Neutrophil (primary cell): ENCODE data around the gene ALKBH4.
"Not testable (repeated sequence)": the region's sequence is repeated elsewhere in the genome, so short reads cannot be mapped to it uniquely, and the experiment has no call there.

Experiments used
- H3K27ac ChIP-seq: fragments of 200-600 bp; sonication (generic); 2 replicates; pipeline ENCODE4 v1.5.1; 2016; ENCODE audit warnings: mild to moderate bottlenecking, moderate library complexity
- H3K27me3 ChIP-seq: fragments of 200-600 bp; sonication (generic); 2 replicates; pipeline ENCODE4 v1.6.0; 2016; ENCODE audit warnings: mild to moderate bottlenecking
- H3K36me3 ChIP-seq: fragments of 200-600 bp; sonication (generic); 2 replicates; pipeline ENCODE4 v1.5.1; 2017
- H3K4me1 ChIP-seq, 2 experiments: fragments of 200-600 bp in 1 of 2; sonication (generic) in 1 of 2; 1 replicate in 1 of 2; 2 replicates in 1 of 2; pipeline versions ENCODE4 v1.5.1 to v1.6.1; 2013 to 2016; ENCODE audit warnings: low read depth in 1 of 2, low read length in 1 of 2, mild to moderate bottlenecking in 1 of 2, moderate library complexity in 1 of 2; ENCODE audit not compliant: control insufficient read depth in 1 of 2, insufficient read depth in 1 of 2
- H3K4me3 ChIP-seq, 2 experiments: fragments of 200-600 bp in 1 of 2; sonication (generic) in 1 of 2; 1 replicate in 1 of 2; 2 replicates in 1 of 2; pipeline ENCODE4 v1.5.1; 2013 to 2016; ENCODE audit warnings: low read depth in 1 of 2, low read length in 1 of 2, mild to moderate bottlenecking in 1 of 2, moderate library complexity in 1 of 2
- H3K9me3 ChIP-seq: fragments of 200-600 bp; sonication (generic); 2 replicates; pipeline ENCODE4 v1.5.1; 2016
- TF ChIP-seq, protein P1 (sequence below): fragments of 200-600 bp; sonication (generic); IDR thresholded peaks from 2 replicates; pipeline ENCODE4 v1.5.1; 2016; ENCODE audit warnings: antibody characterized with exemption

ALKBH4 gene

GRCh38 chr7:102464577-102465280 is at the start of gene ALKBH4, which contains the start of gene LRWD1:
Gene ALKBH4, minus strand, starts transcription at chr7:102464863. Its CDS starts 27 bp downstream, at chr7:102464836.
Gene LRWD1, plus strand, starts transcription at chr7:102464984. Its CDS starts 97 bp downstream, at chr7:102465081.
- Histone ChIP-seq H3K9me3 (no peaks in the 10 kb centered on the region), H3K4me1 (peaks cover 23 to 27% of the 10 kb centered on the region in 2 experiments), H3K36me3 (peaks cover 26% of the 10 kb centered on the region), H3K27ac (peak within 1 kb of the TSS; percentile 74), H3K27me3 (no peaks in the 10 kb centered on the region), H3K4me3 (peak within 1 kb of the TSS; percentile 82 to 99)
- TF ChIP-seq, protein P1, sequence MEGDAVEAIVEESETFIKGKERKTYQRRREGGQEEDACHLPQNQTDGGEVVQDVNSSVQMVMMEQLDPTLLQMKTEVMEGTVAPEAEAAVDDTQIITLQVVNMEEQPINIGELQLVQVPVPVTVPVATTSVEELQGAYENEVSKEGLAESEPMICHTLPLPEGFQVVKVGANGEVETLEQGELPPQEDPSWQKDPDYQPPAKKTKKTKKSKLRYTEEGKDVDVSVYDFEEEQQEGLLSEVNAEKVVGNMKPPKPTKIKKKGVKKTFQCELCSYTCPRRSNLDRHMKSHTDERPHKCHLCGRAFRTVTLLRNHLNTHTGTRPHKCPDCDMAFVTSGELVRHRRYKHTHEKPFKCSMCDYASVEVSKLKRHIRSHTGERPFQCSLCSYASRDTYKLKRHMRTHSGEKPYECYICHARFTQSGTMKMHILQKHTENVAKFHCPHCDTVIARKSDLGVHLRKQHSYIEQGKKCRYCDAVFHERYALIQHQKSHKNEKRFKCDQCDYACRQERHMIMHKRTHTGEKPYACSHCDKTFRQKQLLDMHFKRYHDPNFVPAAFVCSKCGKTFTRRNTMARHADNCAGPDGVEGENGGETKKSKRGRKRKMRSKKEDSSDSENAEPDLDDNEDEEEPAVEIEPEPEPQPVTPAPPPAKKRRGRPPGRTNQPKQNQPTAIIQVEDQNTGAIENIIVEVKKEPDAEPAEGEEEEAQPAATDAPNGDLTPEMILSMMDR = peak; percentile 71

- not testable (repeated sequence) for H3K27me3 ChIP-seq, H3K4me3 ChIP-seq, H3K36me3 ChIP-seq, H3K9me3 ChIP-seq, H3K27ac ChIP-seq, H3K4me1 ChIP-seq
Measured at GRCh38 chr7:102512642-102513221, 48.1 kb upstream of the ALKBH4 start.

DNA sequence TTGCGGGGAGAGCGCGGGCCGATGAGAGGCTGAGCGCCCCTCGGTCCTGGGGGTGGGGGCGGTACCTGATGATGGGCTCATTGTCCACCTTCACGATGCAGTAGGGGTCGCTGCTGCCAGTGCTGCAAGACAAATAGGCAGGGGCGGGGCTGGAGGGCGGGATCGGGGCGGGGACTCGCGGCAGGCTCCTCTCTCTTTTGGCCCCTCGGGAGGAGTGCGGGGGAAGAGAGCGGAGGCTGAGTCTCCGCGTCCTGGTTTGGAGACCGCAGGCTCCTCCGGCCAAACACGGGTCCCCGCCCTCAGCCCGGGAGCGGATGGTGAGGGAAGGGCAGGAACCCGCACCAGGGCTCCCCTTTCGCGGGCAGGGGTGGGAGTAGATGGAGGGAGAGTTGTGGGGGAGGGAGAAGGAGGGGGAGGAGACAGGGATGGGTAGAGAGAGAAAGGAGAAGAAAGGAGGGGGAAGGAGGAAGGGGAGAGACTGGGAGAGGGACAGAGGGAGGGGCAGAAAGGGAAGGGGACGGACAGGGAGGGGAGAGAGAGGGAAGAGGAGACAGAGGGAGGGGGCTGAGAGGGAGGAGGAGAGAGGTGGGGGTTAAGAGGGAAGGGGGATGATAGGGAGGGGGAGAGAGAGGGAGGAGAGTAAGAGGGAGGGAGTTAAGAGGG is 47.3 kb upstream of the ALKBH4 start:
- H3K4me1 ChIP-seq, H3K36me3 ChIP-seq, H3K27ac ChIP-seq, H3K9me3 ChIP-seq, H3K4me3 ChIP-seq, H3K27me3 ChIP-seq: not testable (repeated sequence)

DNA sequence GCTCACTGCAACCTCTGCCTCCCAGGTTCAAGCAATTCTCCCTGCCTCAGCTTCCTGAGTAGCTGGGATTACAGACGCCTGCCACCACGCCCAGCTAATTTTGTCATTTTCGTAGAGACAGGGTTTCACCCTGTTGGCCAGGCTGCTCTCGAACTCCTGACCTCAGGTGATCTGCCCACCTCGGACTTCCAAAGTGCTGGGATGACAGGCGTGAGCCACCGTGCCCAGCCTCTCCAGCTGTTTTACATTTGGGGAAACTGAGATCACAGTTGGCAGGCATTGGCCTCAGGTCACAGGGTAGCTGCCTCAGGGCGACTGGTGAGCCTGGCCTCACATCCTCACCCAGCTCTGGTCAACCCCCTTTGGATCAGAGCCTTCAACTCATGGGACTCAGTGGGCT is 45.9 kb upstream of the ALKBH4 start:
- not testable (repeated sequence) for H3K4me3 ChIP-seq, H3K27me3 ChIP-seq, H3K27ac ChIP-seq, H3K4me1 ChIP-seq, H3K36me3 ChIP-seq, H3K9me3 ChIP-seq

GRCh38 chr7:102507410-102508088 is 42.9 kb upstream of the ALKBH4 start:
- not testable (repeated sequence) for H3K27ac ChIP-seq, H3K4me3 ChIP-seq, H3K36me3 ChIP-seq, H3K9me3 ChIP-seq, H3K4me1 ChIP-seq, H3K27me3 ChIP-seq

GRCh38 chr7:102505298-102506185 is 40.9 kb upstream of the ALKBH4 start:
- not testable (repeated sequence) for H3K9me3 ChIP-seq, H3K27ac ChIP-seq, H3K4me3 ChIP-seq

GRCh38 chr7:102503141-102503540 is 38.5 kb upstream of the ALKBH4 start:
- H3K27ac ChIP-seq, H3K4me3 ChIP-seq, H3K36me3 ChIP-seq, H3K27me3 ChIP-seq, H3K4me1 ChIP-seq, H3K9me3 ChIP-seq: not testable (repeated sequence)

More at GRCh38 chr7:102505298-102506185, 40.9 kb upstream of the ALKBH4 start:
- H3K27me3 ChIP-seq, H3K36me3 ChIP-seq, H3K4me1 ChIP-seq: not testable (repeated sequence)

DNA sequence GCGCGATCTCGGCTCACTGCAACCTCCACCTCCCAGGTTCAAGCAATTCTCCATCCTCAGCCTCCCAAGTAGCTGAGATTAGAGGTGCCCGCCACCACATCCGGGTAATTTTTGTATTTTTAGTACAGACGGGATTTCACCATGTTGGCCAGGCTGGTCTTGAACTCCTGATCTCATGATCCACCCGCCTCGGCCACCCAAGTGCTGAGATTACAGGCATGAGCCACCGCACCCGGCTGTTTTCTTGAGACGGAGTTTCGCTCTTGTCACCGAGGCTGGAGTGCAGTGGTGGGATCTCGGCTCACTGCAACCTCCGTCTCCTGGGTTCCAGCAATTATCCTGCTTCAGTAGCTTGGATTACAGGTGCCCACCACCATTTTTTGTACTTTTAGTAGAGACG is 33.7 kb upstream of the ALKBH4 start:
- H3K4me3 ChIP-seq, H3K27ac ChIP-seq, H3K27me3 ChIP-seq, H3K9me3 ChIP-seq, H3K36me3 ChIP-seq, H3K4me1 ChIP-seq: not testable (repeated sequence)

GRCh38 chr7:102497308-102497707 is 32.6 kb upstream of the ALKBH4 start:
- H3K4me1 ChIP-seq, H3K27ac ChIP-seq, H3K36me3 ChIP-seq, H3K27me3 ChIP-seq, H3K9me3 ChIP-seq, H3K4me3 ChIP-seq: not testable (repeated sequence)

- not testable (repeated sequence) for H3K27me3 ChIP-seq, H3K27ac ChIP-seq, H3K4me1 ChIP-seq, H3K4me3 ChIP-seq, H3K36me3 ChIP-seq, H3K9me3 ChIP-seq
Measured at GRCh38 chr7:102496861-102497260, 32.2 kb upstream of the ALKBH4 start.

DNA sequence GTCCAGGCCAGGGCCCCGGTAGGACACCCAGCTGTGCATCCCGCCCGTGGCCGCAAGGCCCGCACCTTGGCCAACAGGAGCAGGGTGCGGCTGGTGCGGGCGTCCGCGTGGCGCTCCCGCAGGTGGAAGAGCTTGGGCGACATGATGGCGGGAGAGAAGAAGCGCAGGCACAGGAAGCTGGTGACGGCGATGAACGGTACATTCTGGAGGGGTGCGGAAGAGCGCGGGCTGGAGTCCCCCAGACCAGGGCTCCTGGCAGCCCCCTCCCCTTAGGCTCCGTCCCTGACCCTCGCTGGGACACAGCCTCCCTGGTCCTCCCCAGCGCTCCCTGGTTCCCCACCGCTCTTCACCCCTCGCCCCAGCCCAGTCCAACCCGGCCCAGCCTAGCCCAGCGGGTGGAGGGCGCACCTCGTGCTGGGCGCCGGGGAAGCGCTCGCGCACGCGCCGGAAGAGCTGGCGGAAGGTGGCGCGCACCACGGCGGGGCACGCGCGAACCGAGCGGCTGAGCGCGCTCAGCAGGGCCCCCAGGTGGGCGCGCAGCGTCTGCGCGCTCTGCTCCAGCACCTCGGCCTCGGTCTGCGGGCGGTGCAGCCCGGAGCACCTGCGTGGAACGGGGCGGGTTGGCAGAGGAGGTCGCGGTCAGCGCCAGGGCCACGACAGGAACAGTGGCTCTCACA is 29.9 kb upstream of the ALKBH4 start:
- H3K9me3 ChIP-seq, H3K27me3 ChIP-seq, H3K27ac ChIP-seq, H3K36me3 ChIP-seq, H3K4me3 ChIP-seq, H3K4me1 ChIP-seq: not testable (repeated sequence)
